IPS-11a (cell line): ENCODE measurements around the gene BHLHA9.
A peak's percentile ranks its signal among the peaks of the same experiment; 100 is the strongest.
"Not testable (repeated sequence)": the region's sequence is repeated elsewhere in the genome, so short reads cannot be mapped to it uniquely, and the experiment has no call there.

ENCODE experiments used
- H3K4me3 ChIP-seq: one replicate; pipeline ENCODE4 v1.5.1; 2013; ENCODE audit warnings: low read depth, low read length, control low read depth

BHLHA9 gene

GRCh38 chr17:1270210-1271029 is at the start of gene BHLHA9:
BHLHA9 (plus strand) TSS chr17:1270444; CDS start chr17:1270564, 120 bp downstream.
- no peak within 1 kb of the TSS for H3K4me3 ChIP-seq

- no peak overlapping the region for H3K4me3 ChIP-seq
These were observed 49.0 kb upstream of the BHLHA9 start for GRCh38 chr17:1221209-1221608.

- H3K4me3 ChIP-seq, result no peak overlapping the region
These were observed 47.9 kb upstream of the BHLHA9 start for GRCh38 chr17:1222321-1222720.

- H3K4me3 ChIP-seq, result no peak overlapping the region
These were observed 46.6 kb upstream of the BHLHA9 start for GRCh38 chr17:1223662-1224061.

GRCh38 chr17:1224330-1224729 is 45.9 kb upstream of the BHLHA9 start:
- H3K4me3 ChIP-seq, result no peak overlapping the region

- H3K4me3 ChIP-seq, result no peak overlapping the region
These were observed 43.9 kb upstream of the BHLHA9 start for GRCh38 chr17:1226308-1226707.

GRCh38 chr17:1227365-1227764 is 42.9 kb upstream of the BHLHA9 start:
- H3K4me3 ChIP-seq, result no peak overlapping the region

GRCh38 chr17:1227917-1228780 is 42.1 kb upstream of the BHLHA9 start:
- no peak overlapping the region for H3K4me3 ChIP-seq

GRCh38 chr17:1228781-1229348 is 41.4 kb upstream of the BHLHA9 start:
- H3K4me3 ChIP-seq, result no peak overlapping the region

- H3K4me3 ChIP-seq, result peak overlapping the region; percentile 33
These were observed 40.8 kb upstream of the BHLHA9 start for GRCh38 chr17:1229349-1229899.

- H3K4me3 ChIP-seq, result no peak overlapping the region
These were observed 40.2 kb upstream of the BHLHA9 start for GRCh38 chr17:1229900-1230501.

GRCh38 chr17:1231456-1231855 is 38.8 kb upstream of the BHLHA9 start:
- H3K4me3 ChIP-seq, result no peak overlapping the region

GRCh38 chr17:1232331-1232730 is 37.9 kb upstream of the BHLHA9 start:
- H3K4me3 ChIP-seq, result no peak overlapping the region

- H3K4me3 ChIP-seq, result no peak overlapping the region
These were observed 37.5 kb upstream of the BHLHA9 start for GRCh38 chr17:1232786-1233185.

- no peak overlapping the region for H3K4me3 ChIP-seq
These were observed 35.8 kb upstream of the BHLHA9 start for GRCh38 chr17:1234455-1234854.

GRCh38 chr17:1237471-1237870 is 32.8 kb upstream of the BHLHA9 start:
- no peak overlapping the region for H3K4me3 ChIP-seq

GRCh38 chr17:1239210-1239609 is 31.0 kb upstream of the BHLHA9 start:
- H3K4me3 ChIP-seq, result no peak overlapping the region

- H3K4me3 ChIP-seq, result not testable (repeated sequence)
These were observed 29.8 kb upstream of the BHLHA9 start for GRCh38 chr17:1240426-1240825.

- H3K4me3 ChIP-seq, result no peak overlapping the region
These were observed 28.3 kb upstream of the BHLHA9 start for GRCh38 chr17:1241929-1242328.

- no peak overlapping the region for H3K4me3 ChIP-seq
These were observed 25.6 kb upstream of the BHLHA9 start for GRCh38 chr17:1244606-1245012.
